HG03521 (cell line): ENCODE results near the gene DNAJC28.
"Not testable (repeated sequence)": the region's sequence is repeated elsewhere in the genome, so short reads cannot be mapped to it uniquely, and the experiment has no call there.

Source experiments
- ATAC-seq: cut with Tn5 transposase; IDR thresholded peaks from one replicate; pipeline ENCODE4 v1.9.1; 2021; ENCODE audit warnings: mild to moderate bottlenecking, moderate library complexity; ENCODE audit not compliant: unreplicated experiment

Gene DNAJC28, protein sequence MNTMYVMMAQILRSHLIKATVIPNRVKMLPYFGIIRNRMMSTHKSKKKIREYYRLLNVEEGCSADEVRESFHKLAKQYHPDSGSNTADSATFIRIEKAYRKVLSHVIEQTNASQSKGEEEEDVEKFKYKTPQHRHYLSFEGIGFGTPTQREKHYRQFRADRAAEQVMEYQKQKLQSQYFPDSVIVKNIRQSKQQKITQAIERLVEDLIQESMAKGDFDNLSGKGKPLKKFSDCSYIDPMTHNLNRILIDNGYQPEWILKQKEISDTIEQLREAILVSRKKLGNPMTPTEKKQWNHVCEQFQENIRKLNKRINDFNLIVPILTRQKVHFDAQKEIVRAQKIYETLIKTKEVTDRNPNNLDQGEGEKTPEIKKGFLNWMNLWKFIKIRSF

DNA sequence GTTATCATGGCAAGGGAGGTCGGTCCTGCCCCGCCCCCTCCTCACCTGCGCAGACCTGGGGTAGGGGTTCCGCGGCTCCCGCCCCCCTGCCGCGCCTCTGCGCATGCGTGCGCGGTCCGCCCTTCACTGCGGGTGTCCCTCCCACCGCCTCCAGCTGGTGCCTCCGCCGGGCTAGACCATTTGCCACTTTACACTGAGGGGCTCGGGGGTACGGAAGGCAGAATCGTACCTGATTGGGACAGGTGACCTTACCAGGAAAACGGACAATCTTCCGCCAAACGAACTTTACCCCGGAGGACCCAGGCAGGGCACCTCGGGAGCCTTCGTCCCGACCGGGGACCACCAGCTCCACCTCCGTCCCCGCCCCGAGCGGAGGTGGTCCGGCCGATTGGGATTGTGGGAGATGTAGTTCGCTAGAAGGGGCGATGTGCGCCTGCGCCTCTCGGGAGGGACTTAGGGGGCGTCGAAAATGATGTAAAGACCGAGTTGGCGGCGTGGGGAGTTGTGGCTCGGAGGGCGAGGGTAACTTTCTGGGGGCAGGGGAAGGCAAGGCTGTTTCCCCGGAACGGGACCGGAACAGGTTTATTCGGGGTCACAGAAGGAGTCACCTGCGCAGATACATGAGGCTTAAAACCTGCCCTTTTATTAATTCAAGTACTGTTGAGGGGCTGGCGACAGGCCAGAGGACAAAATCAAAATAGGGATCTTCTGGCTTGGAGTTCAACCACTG, at the start of gene DNAJC28:
DNAJC28 (minus strand) TSS at position 344 of the 730 bp plus-strand sequence. CDS start 2,323 bp downstream, outside the sequence.
- peak; percentile 97 for ATAC-seq

DNA sequence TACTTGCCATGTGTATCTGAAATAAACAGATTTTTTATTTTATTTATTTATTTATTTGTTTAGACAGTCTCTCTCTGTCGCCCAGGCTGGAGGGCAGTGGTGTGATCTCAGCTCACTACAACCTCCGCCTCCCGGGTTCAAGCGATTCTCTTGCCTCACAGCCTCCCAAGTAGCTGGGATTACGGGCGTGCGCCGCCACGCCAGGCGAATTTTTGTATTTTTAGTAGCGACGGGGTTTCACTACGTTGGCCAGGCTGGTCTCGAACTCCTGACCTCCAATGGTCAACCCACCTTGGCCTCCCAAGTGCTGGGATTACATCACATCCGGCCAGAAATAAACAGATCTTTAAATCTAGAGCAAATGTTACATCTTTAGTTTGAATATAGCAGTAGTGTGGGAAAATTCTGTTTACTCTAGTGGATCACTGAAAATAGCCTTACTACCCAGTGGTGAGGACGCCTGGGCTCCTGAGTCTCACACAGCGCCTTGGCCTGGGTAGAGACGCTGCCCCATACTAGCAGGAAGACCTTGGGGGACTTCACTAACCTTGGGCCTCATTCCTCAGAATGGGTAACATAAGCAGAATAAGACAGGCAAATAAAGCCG, 49.7 kb upstream of the DNAJC28 start:
- ATAC-seq = no peak

DNA sequence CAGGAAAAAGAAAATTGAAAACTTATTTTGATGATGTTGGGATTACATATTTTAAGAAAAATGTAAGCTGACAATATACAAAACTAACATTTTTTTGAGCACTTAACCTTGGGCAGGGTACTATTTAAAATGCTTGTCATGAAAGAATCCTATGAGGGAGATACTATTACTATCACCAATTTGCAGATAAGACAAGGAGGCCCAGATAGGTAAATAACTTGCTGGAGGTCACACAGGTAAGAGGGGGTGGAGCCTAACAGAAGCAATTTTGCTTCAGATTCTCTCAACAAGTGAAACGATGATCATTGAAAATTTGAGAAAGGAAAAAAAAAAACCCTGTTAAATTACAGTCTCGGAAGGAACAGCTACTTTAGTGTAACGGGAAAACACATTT, 49.2 kb upstream of the DNAJC28 start:
- no peak for ATAC-seq

DNA sequence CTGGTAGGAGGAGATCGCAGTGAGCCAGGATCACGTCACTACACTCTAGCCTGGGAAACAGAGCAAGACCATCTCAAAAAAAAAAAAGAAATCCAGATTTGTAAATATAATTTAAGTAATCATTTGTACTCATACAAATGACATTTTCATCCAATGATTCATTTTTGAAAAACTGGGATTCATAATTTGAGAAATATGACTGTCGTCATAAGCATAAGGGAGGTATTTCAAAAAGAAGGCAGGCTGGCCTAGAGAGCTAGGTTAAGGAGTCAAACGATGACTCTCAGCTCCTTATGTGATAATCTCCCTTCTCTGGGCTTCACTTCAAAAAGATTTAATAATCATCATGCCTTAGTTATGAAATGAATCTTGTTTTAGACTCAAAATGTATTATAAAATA, 48.1 kb upstream of the DNAJC28 start:
- ATAC-seq = no peak

DNA sequence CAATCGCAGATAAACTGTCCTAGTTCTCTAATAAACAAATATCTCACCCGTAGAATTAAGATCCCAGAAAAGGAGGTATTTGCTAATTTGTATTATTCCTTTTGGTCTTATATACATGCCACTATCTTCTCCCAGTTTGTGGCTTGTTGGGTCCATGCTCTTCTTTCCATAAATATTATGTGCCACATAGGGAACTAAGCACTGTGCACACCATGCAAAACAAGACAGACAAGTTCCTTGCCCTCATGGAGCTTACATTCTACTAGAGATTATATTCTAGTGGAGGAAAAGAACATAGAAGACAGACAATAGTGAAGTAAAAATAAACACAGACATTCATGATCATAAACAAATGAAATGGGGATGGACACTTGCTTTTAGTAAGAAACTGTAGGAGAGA, 45.7 kb upstream of the DNAJC28 start:
- ATAC-seq = no peak

DNA sequence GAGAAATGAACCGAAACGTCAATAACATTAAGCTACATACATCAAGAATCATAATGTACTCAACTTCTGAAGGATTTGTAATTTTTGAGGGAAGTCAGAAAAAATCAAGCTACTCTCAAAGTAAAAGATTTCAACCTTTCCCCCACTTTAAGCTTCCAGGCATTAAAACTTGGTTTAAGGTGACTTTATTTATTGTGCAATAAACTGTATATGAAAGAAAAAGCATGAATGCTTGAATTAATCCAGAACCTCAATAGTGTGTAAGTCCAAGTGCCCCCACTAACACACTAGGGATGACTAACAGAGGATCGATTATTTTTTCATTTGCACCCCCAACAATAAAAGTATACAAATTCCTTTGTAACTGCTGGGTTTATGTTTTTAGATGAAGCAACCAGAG, 39.5 kb upstream of the DNAJC28 start:
- ATAC-seq = no peak

DNA sequence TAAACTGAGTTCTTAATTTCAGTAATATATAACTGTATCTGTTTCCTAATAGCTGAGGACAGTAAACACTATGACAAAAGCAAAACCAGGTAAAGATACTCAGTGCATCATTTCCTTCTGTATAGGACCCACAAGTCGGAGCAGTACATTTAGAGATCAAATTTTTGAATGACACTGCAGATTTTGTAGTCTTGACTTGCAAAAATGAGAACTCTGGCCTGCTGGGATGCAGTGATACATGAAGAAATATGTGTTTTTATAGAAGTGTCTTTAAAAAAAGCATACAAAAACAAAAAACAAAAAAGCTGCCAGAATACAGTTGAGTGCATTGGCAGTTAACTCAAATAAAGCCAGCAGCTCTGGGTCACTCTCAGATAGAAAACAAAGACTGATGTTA, 31.4 kb upstream of the DNAJC28 start:
- ATAC-seq = no peak

DNA sequence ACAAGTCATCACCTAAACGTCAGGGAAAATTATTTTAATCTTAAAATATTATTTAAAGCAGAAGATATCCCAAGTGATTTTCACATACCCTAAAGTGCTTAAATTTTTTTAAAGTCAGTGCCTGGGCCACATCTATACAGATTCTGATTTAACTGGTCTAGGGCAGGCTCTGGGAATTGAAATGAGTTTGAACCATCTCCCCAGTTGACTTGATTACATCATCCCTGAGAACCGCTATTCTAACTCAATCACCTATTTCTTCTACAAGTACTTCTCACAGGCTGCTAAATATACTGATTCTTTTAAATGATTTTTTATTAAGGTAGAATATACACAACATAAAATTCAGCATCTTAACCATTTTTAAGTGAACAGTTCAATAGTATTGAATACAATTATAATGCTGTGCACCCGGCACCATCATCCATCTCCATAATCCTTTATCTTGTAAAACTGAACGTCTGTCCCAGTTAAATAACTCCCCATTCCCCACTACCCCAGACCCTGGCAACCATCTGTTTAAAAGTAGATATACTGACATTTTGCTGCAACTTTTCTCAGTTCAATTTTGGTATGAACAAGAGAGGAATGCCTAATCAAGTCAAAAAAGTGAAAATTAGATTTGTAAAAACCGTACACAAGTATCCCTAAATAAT, 30.9 kb upstream of the DNAJC28 start:
- no peak for ATAC-seq

DNA sequence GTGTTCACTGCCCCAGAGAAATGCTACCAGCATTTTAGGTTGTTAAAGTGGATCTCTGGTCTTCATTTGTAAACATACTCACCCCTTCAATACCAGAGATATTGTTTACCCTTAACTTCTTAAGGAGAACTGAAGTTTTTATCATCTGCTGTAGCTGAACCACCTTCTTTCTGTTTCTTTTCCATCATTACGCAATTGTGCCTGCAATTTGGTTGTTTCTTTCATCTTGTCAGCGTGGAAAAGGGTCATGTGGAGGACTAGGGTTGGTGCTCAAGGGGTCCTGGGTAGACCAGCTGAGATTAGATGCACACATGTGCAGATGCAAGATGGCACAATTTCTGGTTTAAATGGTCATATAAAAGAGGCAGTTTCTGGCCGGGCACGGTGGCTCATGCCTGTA, 27.4 kb upstream of the DNAJC28 start:
- ATAC-seq = no peak

DNA sequence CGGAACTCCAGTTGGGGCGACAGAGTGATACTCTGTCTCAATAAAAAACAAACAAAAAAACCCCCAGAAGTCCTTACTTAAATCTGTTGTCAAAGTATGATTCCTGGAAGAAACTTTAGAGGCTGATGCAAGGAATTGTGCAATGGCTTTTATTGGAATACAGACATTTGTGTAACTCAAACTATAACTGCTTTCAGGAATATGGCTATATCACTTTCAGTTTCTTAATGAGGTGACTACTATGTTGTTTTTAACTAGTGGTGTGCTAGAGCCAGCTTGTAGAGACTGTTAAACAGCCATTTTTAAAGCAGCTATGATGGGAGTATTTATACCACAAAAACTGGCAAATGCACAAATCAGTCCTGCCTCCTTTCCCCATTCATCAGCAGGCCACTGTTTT, 22.7 kb upstream of the DNAJC28 start:
- no peak for ATAC-seq

DNA sequence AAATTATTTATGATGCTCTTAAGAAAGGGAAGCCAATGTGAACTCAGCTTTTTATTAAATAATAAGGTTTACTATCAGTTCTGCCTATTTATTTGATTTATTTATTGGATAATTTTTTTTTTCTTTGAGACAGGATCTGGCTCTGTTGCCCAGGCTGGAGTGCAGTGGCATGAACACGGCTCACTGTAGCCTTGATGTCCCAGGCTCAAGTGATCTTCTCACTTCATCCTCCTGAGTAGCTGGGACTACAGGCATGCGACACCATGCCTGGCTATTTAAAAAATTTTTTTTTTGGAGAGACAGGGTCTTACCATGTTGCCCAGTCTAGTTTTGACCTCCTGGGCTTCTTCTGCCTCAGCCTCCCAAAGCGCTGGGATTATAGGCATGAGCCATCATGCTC, 21.0 kb upstream of the DNAJC28 start:
- ATAC-seq = no peak

DNA sequence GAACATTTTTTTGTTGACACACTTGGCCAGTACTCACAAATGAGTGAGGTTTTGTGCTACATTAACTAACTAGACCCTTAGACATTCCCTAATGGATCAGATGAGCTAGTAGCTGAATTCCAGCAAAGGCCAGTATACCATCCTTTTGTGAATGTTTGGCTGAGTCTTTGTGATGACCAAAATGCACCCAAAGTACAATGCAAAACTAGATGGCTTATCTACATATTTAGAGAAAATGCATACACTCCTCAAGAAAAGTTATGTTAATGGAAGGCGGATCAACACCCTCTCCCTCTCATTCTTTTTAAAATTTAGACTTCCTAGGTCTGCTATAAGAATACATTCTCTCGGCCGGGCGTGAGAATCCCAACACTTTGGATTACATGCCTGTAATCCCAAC, 20.1 kb upstream of the DNAJC28 start:
- ATAC-seq = no peak

DNA sequence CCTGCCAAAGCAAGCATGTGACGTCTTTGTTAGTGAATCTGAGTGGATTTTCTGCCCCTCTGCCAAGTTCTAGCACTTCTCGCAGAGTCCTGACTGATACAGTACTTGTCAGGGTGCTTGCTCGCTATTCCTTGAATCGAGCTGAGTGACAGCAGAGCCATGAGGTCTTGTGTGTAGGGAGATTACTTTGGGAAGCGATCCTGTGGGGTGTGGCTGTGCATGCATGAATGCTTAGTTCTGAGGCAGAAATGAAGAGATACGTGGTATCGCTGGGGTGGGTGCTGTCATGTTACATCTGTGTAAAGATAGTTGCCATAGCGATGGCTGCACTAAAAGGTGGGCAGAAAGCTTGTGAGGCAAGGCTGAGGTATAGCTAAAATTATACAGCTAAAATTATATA, 19.3 kb upstream of the DNAJC28 start:
- ATAC-seq = no peak

DNA sequence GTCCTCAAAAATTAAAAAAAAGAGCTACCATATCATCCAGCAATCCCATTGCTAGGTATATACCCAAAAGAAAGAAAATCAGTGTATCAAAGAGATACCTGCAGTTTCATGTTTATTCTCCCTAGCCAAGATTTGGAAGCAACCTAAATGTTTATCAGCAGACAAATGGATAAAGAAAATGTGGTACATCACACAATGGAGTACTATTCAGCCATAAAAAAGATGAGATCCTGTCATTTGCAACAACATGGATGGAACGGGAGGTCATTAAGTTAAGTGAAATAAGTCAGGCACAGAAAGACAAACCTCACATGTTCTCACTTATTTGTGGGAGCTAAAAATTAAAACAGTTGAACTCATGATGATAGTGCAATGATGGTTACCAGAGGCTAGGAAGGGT, 15.5 kb upstream of the DNAJC28 start:
- ATAC-seq = not testable (repeated sequence)

DNA sequence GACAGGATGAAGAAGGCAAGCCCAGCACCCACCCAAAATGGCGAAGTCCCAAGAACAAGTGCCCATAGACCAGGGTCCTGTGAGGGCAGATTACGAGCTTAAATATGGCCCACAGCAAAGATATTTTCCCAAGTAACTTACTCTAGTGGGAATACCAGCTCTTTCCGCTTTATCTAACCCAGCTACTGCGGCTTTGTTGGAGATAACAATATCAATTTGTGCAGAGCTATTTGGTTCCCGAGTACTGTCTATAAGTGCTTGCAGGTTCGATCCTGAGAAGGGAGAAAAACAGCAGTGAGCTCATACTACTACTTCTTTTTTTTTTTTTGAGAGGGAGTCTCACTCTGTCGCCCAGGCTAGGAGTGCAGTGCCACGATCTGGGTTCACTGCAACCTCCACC, 14.3 kb upstream of the DNAJC28 start:
- ATAC-seq = no peak

DNA sequence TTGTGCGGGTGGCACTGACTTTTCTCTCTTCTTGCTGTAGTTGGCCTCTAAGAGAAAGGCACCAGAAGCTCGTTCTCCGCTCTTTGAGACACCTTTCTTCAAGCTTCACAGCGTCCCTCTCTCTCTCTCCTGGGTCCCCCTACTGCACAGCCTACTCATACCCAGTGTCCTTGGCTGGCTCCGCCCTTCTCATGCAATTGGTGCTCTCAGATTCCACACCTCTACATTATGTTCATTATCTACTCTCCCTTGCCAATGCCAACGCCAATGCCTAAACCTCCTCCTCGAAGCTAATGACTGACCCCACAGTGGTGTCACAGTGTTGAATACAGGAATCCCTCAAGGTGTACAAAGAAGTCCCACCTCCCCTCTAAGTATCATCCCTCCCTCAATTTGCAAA, 4.8 kb upstream of the DNAJC28 start:
- no peak for ATAC-seq

DNA sequence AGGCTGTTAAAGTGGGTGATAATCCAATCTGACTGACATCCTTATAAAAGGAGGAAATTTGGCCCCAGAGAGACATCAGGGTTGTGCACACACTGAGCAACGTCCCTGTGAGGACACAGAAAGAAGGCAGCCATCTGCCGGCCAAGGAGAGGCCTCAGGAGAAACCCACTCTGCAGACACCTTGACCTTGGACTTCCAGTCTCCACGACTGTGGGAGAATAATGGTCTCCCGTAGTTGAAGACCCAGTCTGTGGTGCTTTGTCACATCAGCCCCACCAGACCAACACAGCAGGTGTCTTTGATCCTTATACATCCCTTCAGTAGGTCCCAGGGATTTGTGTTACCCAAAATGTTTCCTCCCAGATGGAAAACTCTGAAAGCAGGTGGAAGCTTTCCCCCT, 4.2 kb upstream of the DNAJC28 start:
- ATAC-seq = no peak

DNA sequence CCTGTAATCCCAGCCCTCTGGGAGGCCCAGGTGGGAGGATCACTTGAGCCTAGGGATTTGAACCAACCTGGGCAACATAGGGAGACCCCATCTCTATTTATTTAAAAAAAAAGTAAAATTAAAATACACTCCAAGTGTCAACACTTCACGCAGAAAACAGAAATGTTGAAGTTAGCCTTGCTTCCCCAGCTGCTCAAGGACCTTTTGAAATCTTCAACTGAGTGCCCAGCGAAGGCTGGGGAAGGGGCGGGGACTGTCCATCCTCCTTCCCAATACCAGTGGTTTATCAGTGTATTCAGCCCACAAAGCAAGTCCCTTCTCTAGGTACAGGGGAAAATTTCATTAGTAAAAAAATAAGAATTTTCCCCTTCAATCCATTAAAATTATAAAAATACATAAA, 2.2 kb upstream of the DNAJC28 start:
- ATAC-seq = no peak

DNA sequence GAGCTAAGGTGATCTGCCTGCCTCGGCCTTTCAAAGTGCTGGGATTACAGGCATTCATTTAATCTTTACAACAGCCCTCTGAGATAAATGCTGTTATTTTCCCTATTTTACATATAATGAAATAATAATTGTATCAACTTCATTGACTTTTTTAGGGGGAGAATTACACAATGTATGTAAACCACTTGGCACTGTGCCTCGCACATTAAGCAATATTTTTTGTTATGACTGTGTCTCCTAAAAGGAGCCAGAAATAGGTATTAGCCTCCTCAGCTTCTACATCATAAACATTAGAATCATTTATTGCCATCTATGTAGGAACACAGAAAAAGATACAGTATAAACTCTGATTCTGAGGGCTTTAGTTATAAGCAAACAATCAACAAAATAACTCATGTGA, 1.1 kb upstream of the DNAJC28 start:
- ATAC-seq = no peak

DNA sequence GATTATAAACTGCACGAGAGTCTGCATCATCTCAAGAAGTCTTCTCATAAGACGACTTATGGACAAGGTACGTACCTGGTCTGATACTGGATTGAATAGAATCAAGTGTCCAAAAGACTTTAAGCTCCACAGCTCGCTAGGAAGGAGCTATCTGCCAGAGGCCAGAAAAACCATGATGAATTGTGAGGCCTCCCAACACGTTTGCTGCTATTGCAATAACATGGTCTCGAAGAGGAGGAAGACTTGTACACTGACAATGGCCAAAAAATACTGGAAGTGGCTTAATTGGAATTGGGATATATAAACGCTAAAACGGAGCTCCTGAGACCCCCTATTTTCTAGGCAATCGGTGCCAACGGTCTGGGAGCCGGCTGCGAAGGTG, 534 bp downstream of the DNAJC28 start:
- no peak for ATAC-seq

DNA sequence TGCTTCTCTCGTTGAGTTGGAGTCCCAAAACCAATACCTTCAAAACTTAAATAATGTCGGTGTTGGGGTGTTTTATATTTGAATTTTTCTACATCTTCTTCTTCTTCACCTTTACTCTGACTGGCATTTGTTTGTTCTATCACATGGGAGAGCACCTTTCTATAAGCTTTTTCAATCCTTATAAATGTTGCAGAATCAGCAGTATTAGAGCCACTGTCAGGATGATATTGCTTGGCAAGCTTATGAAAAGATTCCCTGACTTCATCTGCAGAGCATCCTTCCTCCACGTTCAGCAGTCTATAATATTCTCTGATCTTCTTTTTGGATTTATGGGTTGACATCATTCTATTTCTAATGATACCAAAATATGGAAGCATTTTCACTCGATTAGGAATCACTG, 2.6 kb downstream of the DNAJC28 start:
- ATAC-seq = no peak

DNA sequence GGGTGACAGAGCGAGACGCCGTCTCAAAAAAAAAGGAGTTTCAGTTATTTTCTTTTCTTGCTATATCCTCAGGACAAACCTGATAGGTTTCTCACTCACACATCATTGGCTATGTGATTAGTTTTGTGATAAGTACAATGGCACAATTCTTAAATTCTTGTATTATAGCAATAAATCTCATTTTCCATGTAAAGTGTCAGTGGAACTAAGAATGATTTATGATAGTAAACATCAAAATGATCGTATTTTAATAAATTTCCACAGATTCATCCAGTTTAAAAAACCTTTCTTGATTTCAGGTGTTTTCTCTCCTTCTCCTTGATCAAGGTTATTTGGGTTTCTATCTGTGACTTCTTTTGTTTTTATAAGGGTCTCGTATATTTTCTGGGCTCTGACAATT, 3.5 kb downstream of the DNAJC28 start:
- ATAC-seq = no peak
